ENCODE results near the gene NXPE4.
"Not testable (repeated sequence)": the region's sequence is repeated elsewhere in the genome, so short reads cannot be mapped to it uniquely, and the experiment has no call there.

The NXPE4 gene

DNA sequence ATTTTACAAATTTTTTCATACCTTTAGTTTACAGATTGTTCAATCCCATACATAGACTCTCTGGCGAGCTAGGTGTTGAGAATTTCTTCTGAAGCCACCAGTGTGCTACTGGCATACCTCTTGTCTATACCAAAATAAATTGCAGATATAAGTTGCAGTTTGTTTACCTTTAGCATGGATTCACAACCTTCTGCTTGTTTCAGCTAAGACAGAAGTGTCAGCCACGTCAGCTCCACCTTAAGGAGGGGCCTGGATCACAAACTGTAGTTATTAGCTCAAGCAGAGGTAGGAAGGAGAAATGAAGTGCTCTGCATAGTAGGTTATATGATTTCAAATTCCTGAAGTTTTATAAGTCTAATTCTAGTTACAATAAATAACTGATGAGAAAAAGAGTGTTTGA is at the start of gene NXPE4:
TSS of gene NXPE4 (minus strand) at position 216 of the 400 bp plus-strand sequence. CDS start 1,027 bp downstream, outside the sequence.
- no peak for DNase-seq

- DNase-seq: not testable (repeated sequence)
Observed at GRCh38 chr11:114639440-114639839, 43.9 kb upstream of the NXPE4 start.

- not testable (repeated sequence) for DNase-seq
Observed at GRCh38 chr11:114631445-114631965, 35.9 kb upstream of the NXPE4 start.

DNA sequence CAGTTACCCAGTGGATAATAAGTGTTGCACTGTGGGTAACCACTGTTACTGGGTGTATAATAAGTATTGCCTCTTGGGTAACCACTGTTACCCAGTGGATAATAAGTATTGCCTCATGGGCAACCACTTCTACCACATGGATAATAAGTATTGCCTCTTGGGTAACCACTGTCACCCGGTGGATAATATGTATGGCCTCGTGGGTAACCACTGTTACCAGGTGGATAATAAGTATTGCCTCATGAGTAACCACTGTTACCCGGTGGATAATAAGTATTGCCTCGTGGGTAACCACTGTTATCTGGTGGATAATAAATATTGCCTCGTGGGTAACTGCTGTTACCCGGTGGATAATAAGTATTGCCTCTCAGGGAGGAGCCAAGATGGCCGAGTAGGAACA is 29.7 kb upstream of the NXPE4 start:
- no peak for DNase-seq

DNA sequence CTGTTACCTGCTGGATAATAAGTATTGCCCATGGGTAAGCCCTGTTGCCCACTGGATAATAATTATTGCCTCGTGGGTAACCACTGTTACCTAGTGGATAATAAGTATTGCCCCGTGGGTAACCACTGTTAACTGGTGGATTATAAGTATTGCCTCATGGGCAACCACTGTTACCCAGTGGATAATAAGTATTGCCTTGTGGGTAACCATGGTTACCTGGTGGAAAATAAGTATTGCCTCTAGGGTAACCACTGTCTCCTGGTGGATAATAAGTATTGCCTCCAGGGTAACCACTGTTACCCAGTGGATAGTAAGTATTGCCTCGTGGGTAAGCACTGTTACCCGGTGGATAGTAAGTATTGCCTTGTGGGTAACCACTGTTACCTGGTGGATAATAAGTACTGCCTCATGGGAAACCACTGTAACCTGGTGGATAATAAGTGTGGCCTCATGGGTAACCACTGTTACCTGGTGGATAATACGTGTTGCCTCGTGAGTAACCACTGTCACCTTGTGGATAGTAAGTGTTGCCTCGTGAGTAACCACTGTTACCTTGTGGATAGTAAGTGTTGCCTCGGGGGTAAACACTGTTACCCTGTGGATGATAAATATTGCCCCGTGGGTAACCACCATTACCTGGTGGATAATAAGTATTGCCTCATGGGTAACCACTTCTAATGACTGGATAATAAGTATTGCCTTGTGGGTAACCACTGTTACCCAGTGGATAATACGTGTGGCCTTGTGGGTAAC is 29.0 kb upstream of the NXPE4 start:
- no peak for DNase-seq

- no peak for DNase-seq
Observed at GRCh38 chr11:114623720-114624119, 28.1 kb upstream of the NXPE4 start.

DNA sequence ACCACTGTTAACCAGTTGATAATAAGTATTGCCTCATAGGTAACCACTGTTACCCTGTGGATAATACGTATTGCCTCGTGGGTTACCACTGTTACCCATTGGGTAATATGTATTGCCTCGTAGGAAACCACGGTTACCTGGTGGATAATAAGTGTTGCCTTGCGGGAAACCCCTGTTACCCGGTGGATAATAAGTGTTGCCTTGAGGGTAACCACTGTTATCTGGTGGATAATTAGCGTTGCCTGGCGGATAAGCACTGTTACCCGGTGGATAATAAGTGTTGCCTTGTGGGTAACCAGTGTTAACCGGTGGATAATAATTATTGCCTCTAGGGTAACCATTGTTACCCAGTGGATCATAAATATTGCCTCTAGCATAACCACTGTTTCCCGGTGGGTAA is 27.3 kb upstream of the NXPE4 start:
- DNase-seq: no peak

- no peak for DNase-seq
Observed at GRCh38 chr11:114621950-114622809, 26.6 kb upstream of the NXPE4 start.

DNA sequence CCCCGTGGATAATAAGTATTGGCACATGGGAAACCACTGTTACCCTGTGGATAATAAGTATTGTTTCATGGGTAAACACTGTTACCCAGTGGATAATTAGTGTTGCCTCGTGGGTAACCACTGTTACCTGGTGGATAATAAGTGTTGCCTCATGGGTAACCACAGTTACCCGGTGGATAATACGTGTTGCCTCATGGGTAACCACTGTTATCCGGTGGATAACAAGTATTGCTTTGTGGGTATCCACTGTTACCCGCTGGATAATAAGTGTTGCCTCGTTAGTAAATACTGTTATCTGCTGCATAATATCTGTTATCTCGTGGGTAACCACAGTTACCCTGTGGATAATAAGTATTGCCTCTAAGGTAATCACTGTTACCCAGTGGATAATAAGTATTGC is 25.5 kb upstream of the NXPE4 start:
- no peak for DNase-seq

- no peak for DNase-seq
Observed at GRCh38 chr11:114619659-114620173, 24.1 kb upstream of the NXPE4 start.

DNA sequence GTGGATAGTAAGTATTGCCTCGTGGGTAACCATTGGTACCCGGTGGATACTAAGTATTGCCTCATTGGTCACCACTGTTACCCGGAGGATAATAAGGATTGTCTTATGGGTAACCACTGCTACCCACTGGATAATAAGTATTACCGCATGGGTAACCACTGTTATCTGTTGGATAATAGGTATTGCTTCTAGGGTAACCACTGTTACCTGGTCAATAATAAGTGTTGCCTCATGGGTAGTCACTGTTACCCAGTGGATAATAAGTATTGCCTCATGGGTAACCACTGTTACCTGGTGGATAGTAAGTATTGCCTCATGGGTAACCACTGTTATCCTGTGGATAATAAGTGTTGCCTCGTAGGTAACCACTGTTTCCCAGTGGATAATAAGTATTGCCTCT is 22.6 kb upstream of the NXPE4 start:
- DNase-seq: no peak

GRCh38 chr11:114617157-114618124 is 21.9 kb upstream of the NXPE4 start:
- no peak for DNase-seq

- DNase-seq: no peak
Observed at GRCh38 chr11:114616516-114616915, 20.9 kb upstream of the NXPE4 start.

GRCh38 chr11:114615448-114616361 is 20.1 kb upstream of the NXPE4 start:
- no peak for DNase-seq

DNA sequence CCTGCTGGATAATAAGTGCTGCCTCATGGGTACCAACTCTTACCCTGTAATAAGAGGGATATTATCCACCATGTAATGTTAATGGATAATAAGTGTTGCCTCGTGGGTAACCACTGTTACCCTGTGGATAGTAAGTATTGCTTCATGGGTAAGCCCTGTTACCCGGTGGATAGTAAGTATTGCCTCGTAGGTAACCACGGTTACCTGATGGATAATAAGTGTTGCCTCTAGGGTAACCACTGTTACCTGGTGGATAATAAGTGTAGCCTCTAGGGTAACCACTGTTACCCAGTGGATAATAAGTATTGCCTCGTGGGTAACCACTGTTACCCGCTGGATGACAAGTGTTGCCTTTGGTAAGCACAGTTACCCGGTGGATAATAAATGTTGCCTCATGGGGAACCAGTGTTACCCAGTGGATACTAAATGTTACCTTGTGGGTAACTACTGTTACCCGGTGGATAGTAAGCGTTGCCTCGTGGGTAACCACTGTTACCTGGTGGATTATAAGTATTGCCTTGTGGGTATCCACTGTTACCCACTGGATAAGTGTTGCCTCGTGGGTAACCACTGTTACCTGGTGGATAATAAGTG is 18.6 kb upstream of the NXPE4 start:
- DNase-seq: no peak

DNA sequence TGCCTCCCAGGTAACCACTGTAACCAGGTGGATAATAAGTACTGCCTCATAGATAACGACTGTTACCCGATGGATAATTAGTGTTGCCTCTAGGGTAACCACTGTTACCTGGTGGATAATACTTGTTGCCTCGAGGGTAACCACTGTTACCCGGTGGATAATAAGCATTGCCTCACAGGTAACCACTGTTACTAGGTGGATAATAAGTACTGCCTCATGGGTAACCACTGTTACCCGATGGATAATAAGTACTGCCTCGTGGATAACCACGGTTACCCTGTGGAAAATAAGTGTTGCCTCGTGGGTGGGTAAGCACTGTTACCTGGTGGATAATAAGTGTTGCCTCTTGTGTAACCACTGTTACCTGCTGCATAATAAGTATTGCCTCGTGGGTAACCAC is 17.5 kb upstream of the NXPE4 start:
- not testable (repeated sequence) for DNase-seq

- DNase-seq: no peak
Observed at GRCh38 chr11:114612686-114613085, 17.1 kb upstream of the NXPE4 start.

- not testable (repeated sequence) for DNase-seq
Observed at GRCh38 chr11:114612199-114612598, 16.6 kb upstream of the NXPE4 start.

DNA sequence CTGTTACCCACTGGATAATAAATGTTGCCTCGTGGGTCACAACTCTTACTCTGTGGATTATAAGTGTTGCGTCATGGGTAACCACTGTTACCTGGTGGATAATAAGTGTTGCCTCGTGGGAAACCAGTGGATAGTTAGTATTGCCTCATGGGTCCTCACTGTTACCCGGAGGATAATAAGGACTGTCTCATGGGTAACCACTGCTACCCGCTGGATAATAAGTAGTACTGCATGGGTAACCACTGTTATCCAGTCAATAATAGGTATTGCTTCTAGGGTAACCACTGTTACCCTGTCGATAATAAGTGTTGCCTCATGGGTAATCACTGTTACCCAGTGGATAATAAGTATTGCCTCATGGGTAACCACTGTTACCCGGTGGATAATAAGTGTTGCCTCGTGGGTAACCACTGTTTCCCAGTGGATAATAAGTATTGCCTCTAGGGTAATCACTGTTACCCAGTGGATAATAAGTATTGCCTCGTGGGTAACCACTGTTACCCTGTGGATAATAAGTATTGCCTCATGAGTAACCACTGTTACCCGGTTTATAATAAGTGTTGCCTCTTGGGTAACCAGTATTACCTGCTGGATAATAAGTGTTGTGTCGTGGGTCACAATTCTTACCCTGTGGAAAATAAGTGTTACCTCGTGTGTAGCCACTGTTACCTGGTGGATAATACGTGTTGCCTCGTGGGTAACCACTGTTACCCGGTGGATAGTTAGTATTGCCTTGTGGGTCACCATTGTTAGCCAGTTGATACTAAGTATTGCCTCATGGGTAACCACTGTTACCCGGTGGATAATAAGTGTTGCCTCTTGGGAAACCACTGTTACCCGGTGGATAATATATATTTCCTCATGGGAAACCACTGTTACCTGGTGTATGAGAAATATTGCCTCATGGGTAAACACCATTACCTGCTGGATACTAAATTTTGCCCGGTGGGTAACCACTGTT is 15.7 kb upstream of the NXPE4 start:
- no peak for DNase-seq

GRCh38 chr11:114610550-114610949 is 15.0 kb upstream of the NXPE4 start:
- no peak for DNase-seq

Measured in NCI-H2029 (cell line).